ENCODE results near the gene ACTL10. TPM values are rescaled to one million over a fixed set of nuclear protein-coding genes. Genes with fewer than 3 reads are reported as not detected.
A peak's percentile ranks its signal among the peaks of the same experiment; 100 is the strongest.

The ACTL10 gene
- total and polyA plus RNA-seq, 10 donors, result 1.1 to 3.5 (median 2.1) TPM

DNA sequence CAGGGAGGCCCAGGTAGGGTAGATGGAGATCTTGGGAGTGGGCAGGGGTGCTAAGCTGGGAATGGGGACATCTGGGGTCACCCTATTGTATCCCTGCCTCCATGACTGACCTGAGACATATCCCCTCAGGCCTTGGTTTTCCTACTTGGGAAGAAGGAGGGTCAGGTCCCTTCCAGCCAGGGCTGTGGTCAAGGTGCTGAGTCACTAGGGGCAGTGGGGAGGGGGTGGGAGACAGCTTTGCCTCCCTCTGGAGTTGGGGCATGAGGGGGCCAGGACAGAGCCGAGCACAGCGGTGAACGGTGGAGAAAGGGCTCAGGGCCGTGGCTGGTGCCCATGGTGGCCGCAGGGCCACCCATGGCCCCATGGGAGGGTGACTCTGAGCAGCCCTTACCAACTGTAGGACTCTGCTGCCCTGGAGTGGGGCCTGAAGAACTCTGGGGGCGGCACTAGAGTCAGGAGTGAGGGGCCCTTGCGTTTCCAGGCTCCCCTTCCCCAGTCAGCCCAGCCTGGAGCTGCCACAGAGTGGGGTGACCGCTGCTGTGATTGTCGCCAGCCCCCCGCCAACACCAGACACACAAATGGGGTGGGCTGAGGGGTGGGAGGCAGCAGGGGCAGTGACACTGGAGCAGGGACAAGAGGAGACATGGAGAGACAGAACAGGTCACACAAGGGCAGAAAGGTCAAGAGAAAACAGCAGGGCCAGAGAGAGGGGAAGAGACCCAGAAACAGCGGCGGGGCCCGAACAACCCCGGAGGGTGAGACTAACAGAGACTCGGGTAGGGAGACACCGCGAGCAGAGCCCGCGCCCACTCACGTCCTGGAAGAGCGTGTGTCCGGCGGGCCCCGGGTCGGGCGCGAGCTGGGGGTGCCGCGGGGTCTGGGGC, 6.9 kb downstream of the ACTL10 start:
- Histone ChIP-seq H3K27me3 (replicated peaks in 1 of 7) (no peaks in the 10 kb centered on the region), H3K4me1 (peaks cover 10 to 53% (median 40%) of the 10 kb centered on the region in 6 donors), H3K9me3 (no peaks in the 10 kb centered on the region), H3K36me3 (peaks cover 0 to 39% (median 0%) of the 10 kb centered on the region in 6 donors), H3K4me3 (peak overlapping the region; percentile 48 to 83 (median 58)), H3K27ac (peak overlapping the region; percentile 57 to 89 (median 84))
- WGBS, 5 donors, result 20 to 34% (median 31%) methylated on average over 22 to 29 of the region's 29 CpGs
- no peak for TF ChIP-seq POLR2A (IDR thresholded peaks at IDR 0.05)
- no peak for TF ChIP-seq POLR2AphosphoS5 (IDR thresholded peaks at IDR 0.05)
- TF ChIP-seq, protein P1, sequence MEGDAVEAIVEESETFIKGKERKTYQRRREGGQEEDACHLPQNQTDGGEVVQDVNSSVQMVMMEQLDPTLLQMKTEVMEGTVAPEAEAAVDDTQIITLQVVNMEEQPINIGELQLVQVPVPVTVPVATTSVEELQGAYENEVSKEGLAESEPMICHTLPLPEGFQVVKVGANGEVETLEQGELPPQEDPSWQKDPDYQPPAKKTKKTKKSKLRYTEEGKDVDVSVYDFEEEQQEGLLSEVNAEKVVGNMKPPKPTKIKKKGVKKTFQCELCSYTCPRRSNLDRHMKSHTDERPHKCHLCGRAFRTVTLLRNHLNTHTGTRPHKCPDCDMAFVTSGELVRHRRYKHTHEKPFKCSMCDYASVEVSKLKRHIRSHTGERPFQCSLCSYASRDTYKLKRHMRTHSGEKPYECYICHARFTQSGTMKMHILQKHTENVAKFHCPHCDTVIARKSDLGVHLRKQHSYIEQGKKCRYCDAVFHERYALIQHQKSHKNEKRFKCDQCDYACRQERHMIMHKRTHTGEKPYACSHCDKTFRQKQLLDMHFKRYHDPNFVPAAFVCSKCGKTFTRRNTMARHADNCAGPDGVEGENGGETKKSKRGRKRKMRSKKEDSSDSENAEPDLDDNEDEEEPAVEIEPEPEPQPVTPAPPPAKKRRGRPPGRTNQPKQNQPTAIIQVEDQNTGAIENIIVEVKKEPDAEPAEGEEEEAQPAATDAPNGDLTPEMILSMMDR (IDR thresholded peaks at IDR 0.05 in 8 of 11, conservative IDR thresholded peaks at IDR 0.05 in 3 of 11), result no peak
- intact Hi-C loops (cut with DNase I; ENCODE audit: low total_unique reads), result no loop called here
- DNase-seq, result no peak

DNA sequence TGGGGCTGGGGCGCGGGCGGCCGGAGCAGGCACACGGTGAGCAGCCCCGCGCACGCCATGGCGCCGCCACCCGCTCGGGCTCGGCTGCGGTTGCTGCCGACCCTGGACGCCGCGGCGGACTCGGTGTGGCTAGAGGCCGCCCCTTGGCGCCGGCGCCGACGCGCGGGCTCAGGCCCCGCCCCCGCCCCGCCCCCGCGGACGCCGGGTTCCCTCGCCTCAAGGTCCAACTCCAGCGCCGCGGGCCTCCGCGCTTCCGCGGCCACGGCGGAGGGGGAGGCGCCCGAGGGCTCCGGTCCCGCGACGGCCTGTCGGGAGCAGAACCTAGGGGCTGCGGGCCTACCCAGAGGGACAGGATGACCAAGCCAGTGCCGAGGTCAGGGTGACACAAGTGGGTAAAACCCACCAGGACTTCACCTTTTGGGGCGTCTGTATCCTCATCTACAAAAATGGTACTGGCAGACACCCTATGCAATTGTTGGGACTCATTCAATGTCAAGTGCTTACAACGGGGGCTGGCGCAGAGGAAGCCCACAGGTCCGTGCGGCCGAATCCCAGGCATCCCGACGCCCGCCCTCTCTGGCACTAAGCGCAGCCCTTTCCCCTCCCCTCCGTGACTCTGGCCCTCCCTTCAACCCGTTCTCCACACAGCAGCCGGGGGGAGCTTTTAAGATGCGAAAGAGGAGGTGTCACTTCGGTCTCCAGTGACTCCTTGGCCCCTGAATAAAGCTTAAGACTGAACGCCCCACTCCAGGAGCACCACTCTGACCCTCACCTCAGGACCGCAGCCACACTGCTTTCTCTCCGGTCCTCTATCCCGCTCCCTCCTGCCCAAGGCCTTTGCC, 7.8 kb downstream of the ACTL10 start, which contains the start of gene NECAB3:
Gene NECAB3 (minus strand): TSS at position 135 of the 842 bp plus-strand sequence. CDS start 76 bp downstream, at position 59.
- DNase-seq, result peak; percentile 94
- peaks cover 0 to 30% (median 0%) of the 10 kb centered on the region in 6 donors for H3K36me3 ChIP-seq
- 6 to 11% (median 7%) methylated on average over 24 to 73 of the region's 73 CpGs for WGBS, 5 donors
- intact Hi-C loops (cut with DNase I; ENCODE audit: low total_unique reads), result no loop called here
- no peaks in the 10 kb centered on the region for H3K27me3 ChIP-seq (replicated peaks in 1 of 7)
- H3K4me3 ChIP-seq, result peak within 1 kb of the TSS; percentile 48 to 83 (median 58)
- H3K4me1 ChIP-seq, result peaks cover 10 to 54% (median 46%) of the 10 kb centered on the region in 6 donors
- H3K9me3 ChIP-seq, result no peaks in the 10 kb centered on the region
- TF ChIP-seq, protein P1 (IDR thresholded peaks at IDR 0.05 in 8 of 11, conservative IDR thresholded peaks at IDR 0.05 in 3 of 11), result no peak
- TF ChIP-seq POLR2A (IDR thresholded peaks at IDR 0.05) (peak in 1 of 3 donors; percentile 8), POLR2AphosphoS5 (IDR thresholded peaks at IDR 0.05) (peak; percentile 58 to 81 (median 80))
- peak within 1 kb of the TSS; percentile 66 to 89 (median 84) for H3K27ac ChIP-seq

DNA sequence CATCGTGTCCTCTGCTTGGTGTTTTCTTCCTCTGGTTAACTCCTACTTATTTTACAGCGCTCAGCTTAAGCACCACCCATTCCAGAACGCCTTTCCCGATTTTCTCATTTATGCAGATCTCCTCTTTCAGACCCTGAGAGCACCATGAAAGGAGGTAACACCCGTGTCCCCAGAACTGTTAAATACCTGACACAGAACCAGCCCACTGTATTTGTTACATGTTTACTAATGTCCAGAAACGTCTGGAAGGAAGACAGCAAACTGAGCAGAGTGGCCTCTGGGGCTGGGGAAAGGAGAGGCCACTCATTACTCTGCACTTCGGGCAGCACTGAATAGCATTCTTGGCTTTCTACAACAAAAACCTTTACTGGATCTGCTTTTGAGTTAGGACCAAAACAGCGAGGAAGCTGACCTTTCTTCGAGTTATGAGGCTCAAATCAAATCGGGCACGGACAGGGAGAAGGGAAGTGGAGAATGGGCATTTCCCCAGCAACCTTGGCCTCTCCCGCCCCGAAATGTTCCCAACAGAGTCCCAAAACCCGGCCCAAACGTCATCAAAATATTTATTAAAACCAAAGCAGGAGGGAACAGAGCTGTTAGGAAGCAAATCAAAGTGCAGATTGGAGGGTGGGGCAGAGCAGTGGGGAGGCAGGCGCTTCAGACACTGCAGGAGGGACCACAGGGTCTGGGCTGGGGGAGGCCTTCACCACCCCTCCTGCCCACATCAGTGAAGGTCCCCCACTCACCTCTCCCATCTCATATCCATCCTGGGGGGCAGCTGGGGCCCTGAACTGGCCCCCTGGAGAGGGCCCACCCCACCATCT, 8.6 kb downstream of the ACTL10 start:
- intact Hi-C loops (cut with DNase I; ENCODE audit: low total_unique reads), result no loop called here
- TF ChIP-seq, protein P1 (IDR thresholded peaks at IDR 0.05 in 8 of 11, conservative IDR thresholded peaks at IDR 0.05 in 3 of 11), result no peak
- peak in 2 of 3 donors; percentile 43 to 61 for TF ChIP-seq POLR2AphosphoS5 (IDR thresholded peaks at IDR 0.05)
- Histone ChIP-seq H3K36me3 (peaks cover 0 to 22% (median 0%) of the 10 kb centered on the region in 6 donors), H3K27ac (peak overlapping the region; percentile 66 to 89 (median 84)), H3K27me3 (replicated peaks in 1 of 7) (no peaks in the 10 kb centered on the region), H3K4me1 (peaks cover 13 to 62% (median 53%) of the 10 kb centered on the region in 6 donors), H3K9me3 (no peaks in the 10 kb centered on the region), H3K4me3 (peak overlapping the region in 5 of 8 donors; percentile 48 to 83 (median 59))
- WGBS, 5 donors, result 60 to 72% (median 62%) methylated on average over 16 of the region's 16 CpGs
- no peak for DNase-seq
